Glutamatergic neuron (in vitro differentiated cells): Measurements from ENCODE around the gene CUEDC2. TPM values are rescaled to one million over a fixed set of nuclear protein-coding genes. Genes with fewer than 3 reads are reported as not detected.
A peak's percentile ranks its signal among the peaks of the same experiment; 100 is the strongest.

Experiments used
- DNase-seq: peaks from one replicate; pipeline ENCODE4 v3.0.0; 2022
- H3K27ac Mint-ChIP-seq: one replicate; pipeline ENCODE4 v1.8.0; 2020; ENCODE audit warnings: mild to moderate bottlenecking, mixed read lengths, inconsistent platforms; ENCODE audit not compliant: unreplicated experiment
- H3K27me3 Mint-ChIP-seq: one replicate; pipeline ENCODE4 v1.8.0; 2020; ENCODE audit warnings: mild to moderate bottlenecking, moderate library complexity, mixed read lengths, inconsistent platforms; ENCODE audit not compliant: unreplicated experiment
- H3K36me3 Mint-ChIP-seq: one replicate; pipeline ENCODE4 v1.8.0; 2020; ENCODE audit warnings: mild to moderate bottlenecking, mixed read lengths, inconsistent platforms; ENCODE audit not compliant: unreplicated experiment
- H3K4me1 Mint-ChIP-seq: one replicate; pipeline ENCODE4 v1.8.0; 2020; ENCODE audit warnings: mild to moderate bottlenecking, low read depth, mixed read lengths, inconsistent platforms; ENCODE audit not compliant: unreplicated experiment
- H3K4me3 Mint-ChIP-seq: one replicate; pipeline ENCODE4 v1.8.0; 2020; ENCODE audit warnings: mild to moderate bottlenecking, mixed read lengths, inconsistent platforms; ENCODE audit not compliant: unreplicated experiment
- H3K9me3 Mint-ChIP-seq: one replicate; pipeline ENCODE4 v1.8.0; 2020; ENCODE audit warnings: mild to moderate bottlenecking, moderate library complexity, mixed read lengths, inconsistent platforms; ENCODE audit not compliant: unreplicated experiment
- CTCF ChIP-seq: fragments of 200-600 bp; sonication (generic); IDR thresholded peaks from one replicate; pipeline ENCODE4 v1.5.0; 2021; ENCODE audit not compliant: partially characterized antibody, unreplicated experiment
- total RNA-seq: library from RNA; stranded (reverse); fragmentation: NEBNext Ultra II Directional; extraction: Animal tissue kit (Norgen Biotek cat#: 25700); gene quantifications from one replicate; pipeline ENCODE4 v1.2.1, GENCODE V29; 2021; ENCODE audit not compliant: unreplicated experiment

The CUEDC2 gene
- total RNA-seq, 1 donor from 2014 or later: 104 TPM

GRCh38 chr10:102467971-102468438, 35.6 kb upstream of the CUEDC2 start:
- Mint-ChIP-seq H3K27me3 (peaks cover 1% of the 10 kb centered on the region), H3K9me3 (peaks cover 9% of the 10 kb centered on the region), H3K36me3 (no peaks in the 10 kb centered on the region)

GRCh38 chr10:102467318-102467717, 34.9 kb upstream of the CUEDC2 start:
- no peaks in the 10 kb centered on the region for H3K36me3 Mint-ChIP-seq
- peaks cover 11% of the 10 kb centered on the region for H3K9me3 Mint-ChIP-seq
- peaks cover 12% of the 10 kb centered on the region for H3K4me1 Mint-ChIP-seq
- peaks cover 1% of the 10 kb centered on the region for H3K27me3 Mint-ChIP-seq
- no peak for DNase-seq
- no peak overlapping the region for H3K4me3 Mint-ChIP-seq
- no peak overlapping the region for H3K27ac Mint-ChIP-seq
- TF ChIP-seq CTCF: no peak

More at GRCh38 chr10:102467971-102468438, 35.6 kb upstream of the CUEDC2 start:
- Mint-ChIP-seq H3K27ac (peak overlapping the region; percentile 12), H3K4me1 (peaks cover 6% of the 10 kb centered on the region), H3K4me3 (no peak overlapping the region)
- DNase-seq: no peak
- TF ChIP-seq CTCF: no peak

- Mint-ChIP-seq H3K27me3 (peaks cover 4% of the 10 kb centered on the region), H3K9me3 (peaks cover 16% of the 10 kb centered on the region), H3K4me1 (peaks cover 24% of the 10 kb centered on the region), H3K4me3 (no peak overlapping the region), H3K36me3 (no peaks in the 10 kb centered on the region), H3K27ac (no peak overlapping the region)
- no peak for TF ChIP-seq CTCF
- no peak for DNase-seq
Observed at GRCh38 chr10:102465466-102465865, 33.1 kb upstream of the CUEDC2 start.

GRCh38 chr10:102463983-102464382, 31.6 kb upstream of the CUEDC2 start:
- H3K27me3 Mint-ChIP-seq: peaks cover 4% of the 10 kb centered on the region
- H3K9me3 Mint-ChIP-seq: peaks cover 15% of the 10 kb centered on the region
- no peaks in the 10 kb centered on the region for H3K36me3 Mint-ChIP-seq
- H3K4me1 Mint-ChIP-seq: peaks cover 24% of the 10 kb centered on the region
- no peak overlapping the region for H3K4me3 Mint-ChIP-seq
- DNase-seq: no peak
- no peak for TF ChIP-seq CTCF
- no peak overlapping the region for H3K27ac Mint-ChIP-seq

GRCh38 chr10:102462512-102463054, 30.2 kb upstream of the CUEDC2 start:
- H3K4me3 Mint-ChIP-seq: peak overlapping the region; percentile 97
- no peak for DNase-seq
- no peak overlapping the region for H3K27ac Mint-ChIP-seq
- peaks cover 14% of the 10 kb centered on the region for H3K9me3 Mint-ChIP-seq
- peaks cover 22% of the 10 kb centered on the region for H3K4me1 Mint-ChIP-seq
- TF ChIP-seq CTCF: no peak
- H3K36me3 Mint-ChIP-seq: no peaks in the 10 kb centered on the region
- H3K27me3 Mint-ChIP-seq: peaks cover 4% of the 10 kb centered on the region
